ENCODE results near the gene CNPY2. TPM values are rescaled to one million over a fixed set of nuclear protein-coding genes. Genes with fewer than 3 reads are reported as not detected.

CNPY2 gene
- total RNA-seq, 6 experiments from 2014 or later = 63.7 to 93.7 (median 76.5) TPM

GRCh38 chr12:56321027-56321426, 5.2 kb upstream of the CNPY2 start:
- ATAC-seq = no peak

GRCh38 chr12:56317675-56318074, 1.9 kb upstream of the CNPY2 start:
- WGBS (ENCODE audit: insufficient coverage, low coverage, low lambda C conversion rate, missing lambda C conversion rate) = 91% methylated on average over 3 of the region's 3 CpGs
- intact Hi-C loops (cut with DNase I) = no loop called here
- ATAC-seq (no peak), DNase-seq (no peak)
- H3K36me3 ChIP-seq = peaks cover 0 to 44% (median 21%) of the 10 kb centered on the region in 4 donors
- H3K4me1 ChIP-seq = peaks cover 0 to 13% (median 5%) of the 10 kb centered on the region in 4 donors
- no peak overlapping the region for H3K27ac ChIP-seq
- no peaks in the 10 kb centered on the region for H3K9me3 ChIP-seq
- no peak for TF ChIP-seq CTCF (IDR thresholded peaks at IDR 0.05)
- H3K27me3 ChIP-seq = no peaks in the 10 kb centered on the region
- no peak overlapping the region for H3K4me3 ChIP-seq

More at GRCh38 chr12:56321027-56321426, 5.2 kb upstream of the CNPY2 start:
- no peak overlapping the region for H3K27ac ChIP-seq
- WGBS (ENCODE audit: insufficient coverage, low coverage, low lambda C conversion rate, missing lambda C conversion rate) = 80% methylated on average over 2 of the region's 2 CpGs
- H3K4me1 ChIP-seq = peaks cover 0 to 3% (median 2%) of the 10 kb centered on the region in 4 donors
- H3K36me3 ChIP-seq = peaks cover 0 to 64% (median 36%) of the 10 kb centered on the region in 4 donors
- no peak for TF ChIP-seq POLR2A (IDR thresholded peaks at IDR 0.05)
- no peak for TF ChIP-seq CTCF (IDR thresholded peaks at IDR 0.05)
- no peak overlapping the region for H3K4me3 ChIP-seq
- intact Hi-C loops (cut with DNase I) = no loop called here
- H3K9me3 ChIP-seq = no peaks in the 10 kb centered on the region
- H3K27me3 ChIP-seq = no peaks in the 10 kb centered on the region
- DNase-seq = no peak

GRCh38 chr12:56315249-56315621, 553 bp downstream of the CNPY2 start:
- DNase-seq (peak in 1 of 3 donors; percentile 56), ATAC-seq (peak in 1 of 4 donors; percentile 2)
- TF ChIP-seq CTCF (IDR thresholded peaks at IDR 0.05) = no peak
- no peak for TF ChIP-seq POLR2A (IDR thresholded peaks at IDR 0.05)
- peak overlapping the region; percentile 74 to 90 (median 90) for H3K4me3 ChIP-seq
- no peaks in the 10 kb centered on the region for H3K27me3 ChIP-seq
- H3K27ac ChIP-seq = peak overlapping the region; percentile 72 to 92 (median 87)
- H3K4me1 ChIP-seq = peaks cover 0 to 13% (median 5%) of the 10 kb centered on the region in 4 donors
- intact Hi-C loops (cut with DNase I) = no loop called here
- 0% methylated on average over 7 of the region's 11 CpGs for WGBS (ENCODE audit: insufficient coverage, low coverage, low lambda C conversion rate, missing lambda C conversion rate)
- H3K36me3 ChIP-seq = peaks cover 0 to 42% (median 17%) of the 10 kb centered on the region in 4 donors
- H3K9me3 ChIP-seq = no peaks in the 10 kb centered on the region

- DNase-seq = no peak
- intact Hi-C loops (cut with DNase I) = no loop called here
- Histone ChIP-seq H3K27me3 (no peaks in the 10 kb centered on the region), H3K9me3 (no peaks in the 10 kb centered on the region), H3K27ac (no peak overlapping the region), H3K4me3 (no peak overlapping the region), H3K4me1 (peaks cover 0 to 15% (median 3%) of the 10 kb centered on the region in 4 donors), H3K36me3 (peaks cover 0 to 40% (median 17%) of the 10 kb centered on the region in 4 donors)
- 94% methylated on average over 6 of the region's 12 CpGs for WGBS (ENCODE audit: insufficient coverage, low coverage, low lambda C conversion rate, missing lambda C conversion rate)
- ATAC-seq = no peak
- TF ChIP-seq CTCF (IDR thresholded peaks at IDR 0.05) (no peak), POLR2A (IDR thresholded peaks at IDR 0.05) (no peak)
Measured at GRCh38 chr12:56311003-56311402, 4.8 kb downstream of the CNPY2 start.

GRCh38 chr12:56308714-56309113, 7.1 kb downstream of the CNPY2 start:
- peaks cover 0 to 35% (median 17%) of the 10 kb centered on the region in 4 donors for H3K36me3 ChIP-seq
- H3K4me1 ChIP-seq = peaks cover 0 to 18% (median 5%) of the 10 kb centered on the region in 4 donors
- H3K9me3 ChIP-seq = no peaks in the 10 kb centered on the region
- intact Hi-C loops (cut with DNase I) = no loop called here
- ATAC-seq (no peak), DNase-seq (no peak)
- TF ChIP-seq CTCF (IDR thresholded peaks at IDR 0.05) (no peak), POLR2A (IDR thresholded peaks at IDR 0.05) (no peak)
- H3K4me3 ChIP-seq = no peak overlapping the region
- no peaks in the 10 kb centered on the region for H3K27me3 ChIP-seq
- H3K27ac ChIP-seq = no peak overlapping the region
- 95% methylated on average over 3 of the region's 3 CpGs for WGBS (ENCODE audit: insufficient coverage, low coverage, low lambda C conversion rate, missing lambda C conversion rate)
